Liver (tissue), 3 donors: ENCODE results near the gene CARS1.

Experiments
- EGR1 ChIP-seq, 2 donors: IDR thresholded peaks; 2 replicates each; pipeline ENCODE4 v1.6.1; 2016 to 2018; ENCODE audit warnings: antibody characterized with exemption in 2 of 2, low read depth in 2 of 2
- JUND ChIP-seq, 2 donors: IDR thresholded peaks; 2 replicates each; pipeline ENCODE4 v1.6.1; 2016; ENCODE audit warnings: antibody characterized with exemption in 2 of 2
- TAF1 ChIP-seq: conservative IDR thresholded peaks from 2 replicates; pipeline ENCODE4 v1.6.1; 2016; ENCODE audit warnings: antibody characterized with exemption, mild to moderate bottlenecking
- TF ChIP-seq, protein P1 (sequence below): fragments of 150-350 bp; IDR thresholded peaks from 2 replicates; pipeline ENCODE4 v1.5.1; 2017; ENCODE audit warnings: improper control_type of control experiment, low read depth, low read length; ENCODE audit not compliant: missing input control
- TF ChIP-seq, protein P2 (sequence below): IDR thresholded peaks from 2 replicates; pipeline ENCODE4 v1.6.1; 2016; ENCODE audit warnings: antibody characterized with exemption, mild to moderate bottlenecking
- TF ChIP-seq, protein P3 (sequence below): IDR thresholded peaks from 2 replicates; pipeline ENCODE4 v1.6.1; 2016; ENCODE audit warnings: antibody characterized with exemption
- donor health status: healthy.
- donor health status: healthy.

- TF ChIP-seq, protein P1, sequence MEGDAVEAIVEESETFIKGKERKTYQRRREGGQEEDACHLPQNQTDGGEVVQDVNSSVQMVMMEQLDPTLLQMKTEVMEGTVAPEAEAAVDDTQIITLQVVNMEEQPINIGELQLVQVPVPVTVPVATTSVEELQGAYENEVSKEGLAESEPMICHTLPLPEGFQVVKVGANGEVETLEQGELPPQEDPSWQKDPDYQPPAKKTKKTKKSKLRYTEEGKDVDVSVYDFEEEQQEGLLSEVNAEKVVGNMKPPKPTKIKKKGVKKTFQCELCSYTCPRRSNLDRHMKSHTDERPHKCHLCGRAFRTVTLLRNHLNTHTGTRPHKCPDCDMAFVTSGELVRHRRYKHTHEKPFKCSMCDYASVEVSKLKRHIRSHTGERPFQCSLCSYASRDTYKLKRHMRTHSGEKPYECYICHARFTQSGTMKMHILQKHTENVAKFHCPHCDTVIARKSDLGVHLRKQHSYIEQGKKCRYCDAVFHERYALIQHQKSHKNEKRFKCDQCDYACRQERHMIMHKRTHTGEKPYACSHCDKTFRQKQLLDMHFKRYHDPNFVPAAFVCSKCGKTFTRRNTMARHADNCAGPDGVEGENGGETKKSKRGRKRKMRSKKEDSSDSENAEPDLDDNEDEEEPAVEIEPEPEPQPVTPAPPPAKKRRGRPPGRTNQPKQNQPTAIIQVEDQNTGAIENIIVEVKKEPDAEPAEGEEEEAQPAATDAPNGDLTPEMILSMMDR, result no peak
- no peak for TF ChIP-seq TAF1
- TF ChIP-seq, protein P2, sequence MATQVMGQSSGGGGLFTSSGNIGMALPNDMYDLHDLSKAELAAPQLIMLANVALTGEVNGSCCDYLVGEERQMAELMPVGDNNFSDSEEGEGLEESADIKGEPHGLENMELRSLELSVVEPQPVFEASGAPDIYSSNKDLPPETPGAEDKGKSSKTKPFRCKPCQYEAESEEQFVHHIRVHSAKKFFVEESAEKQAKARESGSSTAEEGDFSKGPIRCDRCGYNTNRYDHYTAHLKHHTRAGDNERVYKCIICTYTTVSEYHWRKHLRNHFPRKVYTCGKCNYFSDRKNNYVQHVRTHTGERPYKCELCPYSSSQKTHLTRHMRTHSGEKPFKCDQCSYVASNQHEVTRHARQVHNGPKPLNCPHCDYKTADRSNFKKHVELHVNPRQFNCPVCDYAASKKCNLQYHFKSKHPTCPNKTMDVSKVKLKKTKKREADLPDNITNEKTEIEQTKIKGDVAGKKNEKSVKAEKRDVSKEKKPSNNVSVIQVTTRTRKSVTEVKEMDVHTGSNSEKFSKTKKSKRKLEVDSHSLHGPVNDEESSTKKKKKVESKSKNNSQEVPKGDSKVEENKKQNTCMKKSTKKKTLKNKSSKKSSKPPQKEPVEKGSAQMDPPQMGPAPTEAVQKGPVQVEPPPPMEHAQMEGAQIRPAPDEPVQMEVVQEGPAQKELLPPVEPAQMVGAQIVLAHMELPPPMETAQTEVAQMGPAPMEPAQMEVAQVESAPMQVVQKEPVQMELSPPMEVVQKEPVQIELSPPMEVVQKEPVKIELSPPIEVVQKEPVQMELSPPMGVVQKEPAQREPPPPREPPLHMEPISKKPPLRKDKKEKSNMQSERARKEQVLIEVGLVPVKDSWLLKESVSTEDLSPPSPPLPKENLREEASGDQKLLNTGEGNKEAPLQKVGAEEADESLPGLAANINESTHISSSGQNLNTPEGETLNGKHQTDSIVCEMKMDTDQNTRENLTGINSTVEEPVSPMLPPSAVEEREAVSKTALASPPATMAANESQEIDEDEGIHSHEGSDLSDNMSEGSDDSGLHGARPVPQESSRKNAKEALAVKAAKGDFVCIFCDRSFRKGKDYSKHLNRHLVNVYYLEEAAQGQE, result no peak
- no peak for TF ChIP-seq EGR1 (IDR thresholded peaks at IDR 0.05; ENCODE audit: low read depth in 2 of 2)
- TF ChIP-seq, protein P3, sequence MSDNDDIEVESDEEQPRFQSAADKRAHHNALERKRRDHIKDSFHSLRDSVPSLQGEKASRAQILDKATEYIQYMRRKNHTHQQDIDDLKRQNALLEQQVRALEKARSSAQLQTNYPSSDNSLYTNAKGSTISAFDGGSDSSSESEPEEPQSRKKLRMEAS, result no peak
- no peak for TF ChIP-seq JUND (IDR thresholded peaks at IDR 0.05)
These were observed 75.0 kb downstream of the CARS1 start for GRCh38 chr11:2982214-2982613.
